HEK293T (cell line): Measurements from ENCODE around the gene CERK.

Experiments
- CTCF ChIA-PET: fragments of 350-600 bp; formaldehyde crosslinking; extraction: SDS; loops from one replicate; lab custom pipeline; 2021; ENCODE audit warnings: antibody characterized with exemption, inconsistent platforms; lab: Yijun Ruan, JAX
- POLR2A ChIA-PET: fragments of 350-600 bp; formaldehyde crosslinking; extraction: SDS; loops from one replicate; lab custom pipeline; 2020; ENCODE audit warnings: antibody characterized with exemption, inconsistent platforms; lab: Yijun Ruan, JAX
- DNase-seq: peaks from one replicate; pipeline ENCODE4 v3.0.0; 2012; ENCODE audit warnings: mixed read lengths; ENCODE audit errors: extremely low spot score
- ARNT ChIP-seq: fragments of 450-650 bp; IDR thresholded peaks from 2 replicates; pipeline ENCODE4 v1.6.1; 2017; ENCODE audit warnings: mild to moderate bottlenecking
- BHLHE40 ChIP-seq: fragments of 450-650 bp; IDR thresholded peaks from 2 replicates; pipeline ENCODE4 v1.6.1; 2016; ENCODE audit warnings: mild to moderate bottlenecking, moderate library complexity, borderline replicate concordance
- CTBP1 ChIP-seq: fragments of 450-650 bp; IDR thresholded peaks from 2 replicates; pipeline ENCODE4 v1.6.1; 2016; ENCODE audit warnings: borderline replicate concordance
- ELF4 ChIP-seq: fragments of 450-650 bp; IDR thresholded peaks from 2 replicates; pipeline ENCODE4 v1.6.1; 2017; ENCODE audit warnings: antibody characterized with exemption
- FOXA1 ChIP-seq: fragments of 450-650 bp; IDR thresholded peaks from 2 replicates; pipeline ENCODE4 v1.6.1; 2016; ENCODE audit warnings: mild to moderate bottlenecking
- FOXK2 ChIP-seq: fragments of 450-650 bp; IDR thresholded peaks from 2 replicates; pipeline ENCODE4 v1.6.1; 2016; ENCODE audit warnings: mild to moderate bottlenecking
- FOXM1 ChIP-seq: fragments of 450-650 bp; IDR thresholded peaks from 2 replicates; pipeline ENCODE4 v1.6.1; 2017; ENCODE audit warnings: mild to moderate bottlenecking, borderline replicate concordance
- HDGF ChIP-seq: fragments of 450-650 bp; IDR thresholded peaks from 2 replicates; pipeline ENCODE4 v1.6.1; 2017; ENCODE audit warnings: antibody characterized with exemption, borderline replicate concordance
- L3MBTL2 ChIP-seq: fragments of 450-650 bp; conservative IDR thresholded peaks from 2 replicates; pipeline ENCODE4 v1.6.1; 2016; ENCODE audit warnings: mild to moderate bottlenecking
- LEF1 ChIP-seq: fragments of 450-650 bp; IDR thresholded peaks from 2 replicates; pipeline ENCODE4 v1.6.1; 2017; ENCODE audit warnings: mild to moderate bottlenecking, borderline replicate concordance
- NFRKB ChIP-seq: fragments of 450-650 bp; IDR thresholded peaks from 2 replicates; pipeline ENCODE4 v1.6.1; 2016; ENCODE audit warnings: mild to moderate bottlenecking, moderate library complexity
- SP1 ChIP-seq: fragments of 450-650 bp; IDR thresholded peaks from 2 replicates; pipeline ENCODE4 v1.6.1; 2017
- SUZ12 ChIP-seq: fragments of 450-650 bp; IDR thresholded peaks from 2 replicates; pipeline ENCODE4 v1.6.1; 2016; ENCODE audit warnings: mild to moderate bottlenecking
- TARDBP ChIP-seq: fragments of 450-650 bp; IDR thresholded peaks from 2 replicates; pipeline ENCODE4 v1.6.1; 2016
- ZNF384 ChIP-seq: fragments of 450-650 bp; IDR thresholded peaks from 2 replicates; pipeline ENCODE4 v1.6.1; 2016
- TF ChIP-seq, protein P1 (sequence below): fragments of 450-650 bp; IDR thresholded peaks from 2 replicates; pipeline ENCODE4 v1.6.1; 2016

Gene CERK

DNA sequence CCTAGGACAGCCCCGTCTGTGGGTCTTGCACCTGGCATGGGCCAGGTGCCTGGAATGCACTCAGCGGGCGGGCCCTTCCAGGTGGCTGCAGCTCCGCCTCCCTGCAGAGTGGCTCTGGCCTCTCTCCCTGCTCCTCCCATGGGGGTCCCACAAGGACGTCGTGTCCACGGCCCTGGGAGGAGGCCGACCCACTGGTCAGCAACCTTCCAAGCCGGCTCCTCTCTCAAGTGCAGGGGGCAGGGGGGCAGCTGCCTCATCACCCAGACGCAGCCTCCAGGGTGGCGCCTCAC is 41.9 kb downstream of the CERK start:
- DNase-seq: no peak
- CTCF ChIA-PET: no interaction called here
- TF ChIP-seq FOXA1 (no peak), ELF4 (no peak), L3MBTL2 (no peak), HDGF (no peak), ZNF384 (no peak), SP1 (no peak), TARDBP (no peak), LEF1 (no peak), SUZ12 (no peak), BHLHE40 (no peak), FOXK2 (no peak), CTBP1 (no peak), NFRKB (no peak), FOXM1 (no peak), ARNT (no peak)
- TF ChIP-seq, protein P1, sequence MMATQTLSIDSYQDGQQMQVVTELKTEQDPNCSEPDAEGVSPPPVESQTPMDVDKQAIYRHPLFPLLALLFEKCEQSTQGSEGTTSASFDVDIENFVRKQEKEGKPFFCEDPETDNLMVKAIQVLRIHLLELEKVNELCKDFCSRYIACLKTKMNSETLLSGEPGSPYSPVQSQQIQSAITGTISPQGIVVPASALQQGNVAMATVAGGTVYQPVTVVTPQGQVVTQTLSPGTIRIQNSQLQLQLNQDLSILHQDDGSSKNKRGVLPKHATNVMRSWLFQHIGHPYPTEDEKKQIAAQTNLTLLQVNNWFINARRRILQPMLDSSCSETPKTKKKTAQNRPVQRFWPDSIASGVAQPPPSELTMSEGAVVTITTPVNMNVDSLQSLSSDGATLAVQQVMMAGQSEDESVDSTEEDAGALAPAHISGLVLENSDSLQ: no peak
- POLR2A ChIA-PET: no interaction called here

DNA sequence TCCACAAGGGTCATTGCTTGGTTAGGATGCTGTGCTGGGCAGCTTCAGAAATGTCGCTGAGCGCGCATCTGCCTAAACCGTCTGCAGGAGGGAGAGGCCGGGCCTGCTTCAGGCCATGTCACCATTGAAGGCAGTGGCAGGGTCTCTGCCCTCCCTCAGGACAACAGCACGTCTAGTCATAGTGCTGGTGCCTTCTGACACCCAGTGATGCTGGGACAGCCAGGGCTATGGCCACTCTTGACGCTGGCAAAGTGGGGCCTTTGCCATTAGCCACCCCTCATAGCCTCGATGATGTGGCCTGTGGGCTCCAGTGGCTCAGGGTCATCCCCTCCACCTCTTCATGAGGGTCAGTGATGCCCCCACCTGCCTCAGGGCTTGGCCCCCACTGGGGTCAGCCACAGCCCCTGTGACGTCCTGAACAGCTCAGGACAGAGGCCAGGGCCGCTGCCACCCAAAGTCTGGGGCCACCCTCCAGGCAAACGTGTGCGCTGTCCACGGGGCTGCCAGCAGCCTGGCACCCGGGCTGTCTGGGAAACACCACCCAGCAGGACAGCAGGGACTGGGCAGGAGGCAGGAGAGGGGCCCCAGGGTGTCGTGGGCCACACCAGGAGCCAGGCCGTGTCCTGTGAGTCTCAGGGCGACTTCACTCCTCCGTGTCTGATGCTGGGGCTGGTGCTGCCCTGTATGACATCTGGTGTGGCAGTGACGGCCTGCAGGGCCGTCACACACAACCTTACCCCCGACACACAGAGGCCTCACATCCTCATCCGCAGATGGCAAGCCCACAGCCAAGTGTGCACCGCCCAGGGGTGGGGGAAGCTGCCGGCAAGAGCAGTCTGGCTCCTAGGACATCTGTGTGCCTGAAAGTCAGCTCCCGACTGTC is 42.5 kb downstream of the CERK start:
- TF ChIP-seq SP1 (no peak), L3MBTL2 (no peak), NFRKB (no peak), BHLHE40 (no peak), HDGF (no peak), ELF4 (no peak), SUZ12 (no peak), ZNF384 (no peak), FOXM1 (no peak), LEF1 (no peak), CTBP1 (no peak)
- TF ChIP-seq, protein P1: no peak
- no peak for DNase-seq
- POLR2A ChIA-PET: no interaction called here
- CTCF ChIA-PET: no interaction called here

DNA sequence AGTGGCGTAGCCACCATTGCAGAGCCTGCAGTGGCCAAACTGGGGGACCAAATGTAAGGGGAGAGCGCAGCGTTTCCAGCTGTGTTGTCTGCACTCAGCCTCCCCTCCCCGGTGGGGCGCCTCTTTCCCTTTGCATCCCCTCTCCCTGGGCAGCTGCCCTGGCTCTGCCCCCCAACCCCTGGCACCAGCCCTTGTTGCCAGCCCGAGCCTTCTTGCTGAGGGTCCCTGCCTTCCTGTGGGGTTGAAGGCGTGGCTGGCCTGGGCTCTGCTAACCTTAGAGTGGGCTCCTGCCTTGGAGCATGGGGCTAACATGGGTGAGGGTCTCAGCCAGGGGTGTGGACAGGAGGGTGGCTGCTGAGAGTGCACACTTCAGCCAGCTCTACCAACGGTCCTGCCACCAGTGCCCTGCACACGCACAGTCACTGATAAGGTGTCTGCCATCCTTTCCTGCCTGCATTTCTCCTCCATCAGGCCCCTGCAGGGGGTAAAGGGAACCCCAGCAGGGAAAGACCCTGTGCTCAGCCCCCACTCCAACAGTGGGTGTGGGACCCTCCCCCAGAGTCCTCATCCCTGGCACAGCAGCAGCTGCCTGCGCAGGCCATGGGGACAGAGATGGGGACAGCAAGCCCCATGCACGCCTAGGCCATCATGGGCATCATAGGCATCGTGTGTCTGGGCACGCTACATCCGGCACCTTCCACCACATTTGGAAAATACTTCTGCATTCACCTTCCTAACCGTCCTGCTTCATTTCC is 43.5 kb downstream of the CERK start:
- no peak for DNase-seq
- no peak for TF ChIP-seq BHLHE40
- TF ChIP-seq FOXK2: no peak
- no peak for TF ChIP-seq ZNF384
- TF ChIP-seq, protein P1: no peak
- no peak for TF ChIP-seq ELF4
- TF ChIP-seq L3MBTL2: no peak
- TF ChIP-seq NFRKB: no peak
- no peak for TF ChIP-seq LEF1
- no peak for TF ChIP-seq SP1
- no peak for TF ChIP-seq ARNT
- TF ChIP-seq FOXA1: no peak
- no peak for TF ChIP-seq SUZ12
- TF ChIP-seq CTBP1: no peak
- CTCF ChIA-PET: no interaction called here
- POLR2A ChIA-PET: no interaction called here

DNA sequence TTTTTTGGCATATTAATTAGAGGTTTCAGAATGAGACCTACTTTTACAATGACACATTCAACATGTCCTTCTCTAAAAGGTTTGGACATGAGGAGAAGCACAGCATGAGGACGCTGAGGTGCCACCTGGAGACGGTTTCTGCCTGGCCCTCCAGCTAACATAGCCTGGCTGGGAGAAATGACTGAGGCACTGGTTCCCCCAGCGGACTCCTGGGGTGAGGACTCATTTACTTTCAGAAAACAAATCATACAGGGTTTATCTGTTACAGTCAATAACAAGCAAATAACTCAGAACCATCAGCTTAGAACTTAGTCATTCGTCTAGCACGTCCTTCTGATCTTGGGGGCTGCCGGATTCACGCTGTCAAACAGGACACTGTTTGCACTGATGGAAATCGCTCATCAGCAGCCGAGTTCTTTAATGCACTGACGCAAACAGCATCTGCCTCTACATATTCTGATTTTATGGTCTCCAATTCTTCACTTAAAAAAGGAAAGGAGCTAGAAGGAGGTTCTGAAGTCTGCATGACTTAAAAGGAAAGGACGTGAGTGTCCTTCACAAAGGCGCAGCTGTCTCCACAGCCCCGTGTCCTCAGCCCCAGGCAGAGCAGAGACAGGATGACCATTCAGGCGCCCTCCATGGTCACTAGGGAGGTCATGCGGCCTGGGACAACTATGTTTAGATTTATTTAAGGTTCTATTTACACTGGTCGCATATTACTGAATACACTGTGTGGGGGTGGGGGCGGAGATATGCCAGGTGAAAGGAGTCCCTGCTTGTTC is 44.2 kb downstream of the CERK start:
- DNase-seq: no peak
- TF ChIP-seq ZNF384 (no peak), FOXA1 (no peak), SP1 (no peak), NFRKB (no peak), CTBP1 (no peak), LEF1 (no peak), ARNT (no peak), L3MBTL2 (no peak), FOXM1 (no peak), HDGF (no peak), SUZ12 (no peak)
- TF ChIP-seq, protein P1: no peak
- ChIA-PET POLR2A (no interaction called here), CTCF (no interaction called here)
